HCT116 (cell line): ENCODE data around the gene BDH1. TPM values are rescaled to one million over a fixed set of nuclear protein-coding genes. Genes with fewer than 3 reads are reported as not detected.

Source experiments
- ATAC-seq: fragments of 200-7000 bp; cut with Tn5 transposase; 2 replicates; pipeline ENCODE4 v1.9.1; 2020; ENCODE audit warnings: mild to moderate bottlenecking, moderate library complexity
- BruUV-seq: library from RNA; stranded (reverse); fragments of 400-500 nt; replicated peaks from 2 replicates; lab custom pipeline; 2021; lab: Mats Ljungman, UMichigan
- CTCF ChIA-PET: fragments of 300-600 bp; sonication (Branson Sonifier 250); formaldehyde crosslinking; loops from one replicate; lab custom pipeline; 2021; ENCODE audit warnings: antibody characterized with exemption; lab: Charles Lee
- POLR2A ChIA-PET: fragments of 300-600, 350-600 bp; sonication (Branson Sonifier 250); formaldehyde crosslinking; loops from one replicate; lab custom pipeline; 2021; ENCODE audit warnings: antibody characterized with exemption; lab: Charles Lee
- RAD21 ChIA-PET, 2 experiments: fragments of 300-600 bp; sonication (Branson Sonifier 250); formaldehyde crosslinking; loops; one replicate each; lab custom pipeline; 2023; ENCODE audit warnings: low total read pairs in 2 of 2; ENCODE audit not compliant: uncharacterized antibody in 2 of 2, unreplicated experiment in 2 of 2, low non-redundant PET in 1 of 2; lab: Charles Lee
- DNase-seq: peaks from one replicate; pipeline ENCODE4 v3.0.0-alpha.2; 2010; ENCODE audit warnings: low read depth, low spot score
- H2AFZ ChIP-seq: fragments of 200-600 bp; shearing (Covaris generic), sonication (generic); 2 replicates; pipeline ENCODE4 v1.6.1; 2017; ENCODE audit warnings: low read depth, mixed run types, mixed read lengths, antibody characterized with exemption, low read length; ENCODE audit not compliant: poor library complexity, severe bottlenecking
- H3K27ac ChIP-seq: 2 replicates; pipeline ENCODE4 v1.5.1; 2012; ENCODE audit warnings: low read depth, low read length
- H3K27me3 ChIP-seq: fragments of 200-600 bp; sonication (generic); 2 replicates; pipeline ENCODE4 v1.6.1; 2016; ENCODE audit warnings: mixed run types, low read length, mixed read lengths; ENCODE audit not compliant: insufficient read depth
- H3K36me3 ChIP-seq, 2 experiments: fragments of 200-500 bp in 1 of 2; fragments of 200-600 bp in 1 of 2; sonication (Bioruptor generic) in 1 of 2; sonication (generic) in 1 of 2; 2 replicates each; pipeline versions ENCODE4 v1.5.1 to v1.6.1; 2014 to 2016; ENCODE audit warnings: low read length in 2 of 2, inconsistent platforms in 1 of 2, mixed read lengths in 1 of 2, mixed run types in 1 of 2; ENCODE audit not compliant: insufficient read depth in 2 of 2, control insufficient read depth in 1 of 2
- H3K4me1 ChIP-seq, 2 experiments: fragments of 200-600 bp in 1 of 2; sonication (generic) in 1 of 2; 2 replicates each; pipeline versions ENCODE4 v1.5.1 to v1.6.1; 2012 to 2017; ENCODE audit warnings: low read length in 2 of 2, inconsistent platforms in 1 of 2, mild to moderate bottlenecking in 1 of 2, mixed read lengths in 1 of 2, mixed run types in 1 of 2, moderate library complexity in 1 of 2; ENCODE audit not compliant: insufficient read depth in 2 of 2, control insufficient read depth in 1 of 2
- H3K4me2 ChIP-seq: fragments of 200-600 bp; sonication (generic); 2 replicates; pipeline ENCODE4 v1.6.1; 2017; ENCODE audit warnings: mixed run types, low read length, mixed read lengths
- H3K4me3 ChIP-seq, 2 experiments: fragments of 200-600 bp in 1 of 2; sonication (generic) in 1 of 2; replicated peaks in 1 of 2; 2 replicates each; pipeline ENCODE4 v1.5.1; 2011 to 2016; ENCODE audit warnings: low read length in 2 of 2, control low read depth in 1 of 2, low read depth in 1 of 2, mild to moderate bottlenecking in 1 of 2, mixed read lengths in 1 of 2, mixed run types in 1 of 2
- H3K79me2 ChIP-seq: fragments of 200-600 bp; sonication (generic); 2 replicates; pipeline ENCODE4 v1.6.1; 2017; ENCODE audit warnings: mild to moderate bottlenecking, mixed run types, low read length, moderate library complexity, mixed read lengths; ENCODE audit not compliant: insufficient read depth
- H3K9ac ChIP-seq: fragments of 200-600 bp; sonication (generic); 2 replicates; pipeline ENCODE4 v1.6.1; 2016; ENCODE audit warnings: low read length, mixed read lengths
- H3K9me2 ChIP-seq: fragments of 200-600 bp; sonication (generic), shearing (Covaris generic); 2 replicates; pipeline ENCODE4 v1.6.1; 2017; ENCODE audit warnings: mixed run types, mild to moderate bottlenecking, moderate library complexity; ENCODE audit not compliant: insufficient read depth
- H3K9me3 ChIP-seq, 2 experiments: fragments of 200-500 bp in 1 of 2; fragments of 200-600 bp in 1 of 2; sonication (Bioruptor generic) in 1 of 2; sonication (generic) in 1 of 2; 2 replicates each; pipeline ENCODE4 v1.6.1; 2014 to 2017; ENCODE audit warnings: low read length in 2 of 2, mixed read lengths in 2 of 2, inconsistent platforms in 1 of 2, low read depth in 1 of 2, mild to moderate bottlenecking in 1 of 2, mixed run types in 1 of 2, moderate library complexity in 1 of 2; ENCODE audit not compliant: control insufficient read depth in 1 of 2, insufficient read depth in 1 of 2
- H4K20me1 ChIP-seq: fragments of 200-600 bp; sonication (generic), shearing (Covaris generic); 2 replicates; pipeline ENCODE4 v1.6.1; 2017; ENCODE audit warnings: mixed run types, mild to moderate bottlenecking, moderate library complexity; ENCODE audit not compliant: insufficient read depth
- CBX3 ChIP-seq: IDR thresholded peaks from 2 replicates; pipeline ENCODE4 v1.6.1; 2012; ENCODE audit warnings: low read depth
- CEBPB ChIP-seq: IDR thresholded peaks from 2 replicates; pipeline ENCODE4 v1.6.1; 2012; ENCODE audit warnings: low read depth
- ELF1 ChIP-seq: IDR thresholded peaks from 2 replicates; pipeline ENCODE4 v1.6.1; 2012; ENCODE audit warnings: low read depth, borderline replicate concordance
- EZH2phosphoT487 ChIP-seq: fragments of 200-600 bp; IDR thresholded peaks from 2 replicates; pipeline ENCODE4 v1.6.1; 2018; ENCODE audit warnings: antibody characterized with exemption, borderline replicate concordance
- FOSL1 ChIP-seq: IDR thresholded peaks from 2 replicates; pipeline ENCODE4 v1.6.1; 2012; ENCODE audit warnings: low read depth
- JUND ChIP-seq: IDR thresholded peaks from 2 replicates; pipeline ENCODE4 v1.6.1; 2012
- POLR2A ChIP-seq: IDR thresholded peaks from 2 replicates; pipeline ENCODE4 v1.7.0; 2011; ENCODE audit warnings: borderline replicate concordance; ENCODE audit not compliant: insufficient read depth, insufficient read length; ENCODE audit errors: extremely low read depth
- RAD21 ChIP-seq: IDR thresholded peaks from 2 replicates; pipeline ENCODE4 v1.6.1; 2012; ENCODE audit warnings: low read depth, mild to moderate bottlenecking
- SIN3A ChIP-seq: IDR thresholded peaks from 2 replicates; pipeline ENCODE4 v1.6.1; 2012; ENCODE audit warnings: low read depth
- SRF ChIP-seq: IDR thresholded peaks from 2 replicates; pipeline ENCODE4 v1.6.1; 2012; ENCODE audit warnings: low read depth
- ZFX ChIP-seq: fragments of 450-650 bp; IDR thresholded peaks from 2 replicates; pipeline ENCODE4 v1.6.1; 2017
- intact Hi-C: fragments of 100-400 bp; cut with micrococcal nuclease; formaldehyde crosslinking; loops from 2 replicates; pipeline ENCODE4 v1.10.0; 2022
- total RNA-seq: library from RNA; stranded (reverse); gene quantifications from one replicate; pipeline ENCODE4 v1.2.1, GENCODE V29; 2021; ENCODE audit not compliant: unreplicated experiment

The BDH1 gene
- total RNA-seq, 1 experiment from 2014 or later = 26.6 TPM

DNA sequence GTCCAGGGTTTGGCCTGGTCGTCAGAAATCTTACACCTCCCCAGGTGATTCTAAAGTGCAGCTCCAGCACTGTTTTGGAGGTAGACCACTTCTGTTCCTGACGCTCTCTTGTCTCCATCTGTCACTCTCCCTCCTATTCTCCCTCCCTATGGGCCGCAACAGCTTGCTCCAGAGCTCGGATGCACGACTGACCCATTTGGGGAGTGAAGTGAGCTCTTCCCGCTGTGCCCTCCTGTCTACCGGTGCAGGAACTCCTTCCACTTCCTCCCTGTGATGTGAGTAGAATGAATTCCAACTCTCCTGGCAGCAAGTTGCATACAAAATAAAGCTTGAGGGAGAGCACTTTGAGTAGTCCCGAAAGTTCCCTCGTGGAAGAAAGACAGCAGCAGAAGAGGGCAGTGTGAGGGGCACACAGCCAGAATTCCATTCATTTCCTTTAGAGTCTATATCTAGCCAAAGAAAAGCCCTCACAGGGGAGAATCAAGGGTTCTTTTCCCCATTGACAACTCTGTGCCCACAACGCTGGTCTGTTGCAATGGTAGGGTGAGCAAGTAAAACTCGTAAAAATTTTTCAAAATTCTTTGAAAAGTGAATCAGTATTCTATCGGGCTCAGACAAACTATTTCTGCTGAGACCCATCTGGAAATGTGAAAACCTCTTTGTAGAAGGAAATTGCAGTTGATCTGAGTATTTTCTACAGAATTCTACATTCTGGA, 39.9 kb upstream of the BDH1 start:
- H2AFZ ChIP-seq = no peak overlapping the region
- H3K4me1 ChIP-seq = peaks cover 6 to 15% of the 10 kb centered on the region in 2 experiments
- H3K27ac ChIP-seq = no peak overlapping the region
- POLR2A ChIA-PET = no interaction called here
- no peaks in the 10 kb centered on the region for H3K9me2 ChIP-seq
- no peak overlapping the region for H3K9ac ChIP-seq
- H3K36me3 ChIP-seq = no peaks in the 10 kb centered on the region
- RAD21 ChIA-PET = no interaction called here
- BruUV-seq = no TSS peak
- no peak for TF ChIP-seq ZFX
- TF ChIP-seq CBX3 = no peak
- no peak for TF ChIP-seq SRF
- TF ChIP-seq SIN3A = no peak
- no peak for TF ChIP-seq EZH2phosphoT487
- no peak for TF ChIP-seq CEBPB
- no peaks in the 10 kb centered on the region for H4K20me1 ChIP-seq
- no peaks in the 10 kb centered on the region for H3K9me3 ChIP-seq
- H3K27me3 ChIP-seq = no peaks in the 10 kb centered on the region
- CTCF ChIA-PET = interaction anchor here (0.5 kb wide), 1 partner anchor 124 kb away, joined by 4 read pairs; no protein-coding TSS in a partner anchor
- H3K79me2 ChIP-seq = no peaks in the 10 kb centered on the region
- intact Hi-C loops = no loop called here
- H3K4me3 ChIP-seq = no peak overlapping the region
- no peak for DNase-seq
- no peak for ATAC-seq
- no peak overlapping the region for H3K4me2 ChIP-seq

DNA sequence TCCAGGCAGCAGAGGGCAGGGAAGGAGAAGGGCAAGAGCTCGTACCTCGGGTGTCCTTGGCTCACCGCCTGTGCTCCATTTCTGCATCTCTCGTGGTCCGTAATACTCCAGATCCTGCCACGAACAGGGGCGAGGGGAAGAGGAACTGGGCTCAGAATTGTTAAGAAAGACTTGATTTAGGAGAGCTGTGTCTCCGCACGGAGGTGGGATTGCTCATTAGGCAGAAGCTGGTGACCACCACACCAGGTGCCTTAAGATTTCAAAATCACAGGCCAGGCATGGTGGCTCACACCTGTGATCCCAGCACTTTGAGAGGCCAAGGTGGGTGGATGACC, 37.2 kb upstream of the BDH1 start:
- no TSS peak for BruUV-seq
- Histone ChIP-seq H3K27me3 (no peaks in the 10 kb centered on the region), H3K36me3 (no peaks in the 10 kb centered on the region), H2AFZ (no peak overlapping the region), H3K27ac (no peak overlapping the region), H3K9ac (no peak overlapping the region), H3K4me3 (no peak overlapping the region), H3K9me2 (no peaks in the 10 kb centered on the region), H3K79me2 (no peaks in the 10 kb centered on the region), H3K9me3 (no peaks in the 10 kb centered on the region), H4K20me1 (no peaks in the 10 kb centered on the region), H3K4me2 (no peak overlapping the region), H3K4me1 (peaks cover 7 to 8% of the 10 kb centered on the region in 2 experiments; a peak in 2 of 4 replicates)
- TF ChIP-seq FOSL1 (no peak), EZH2phosphoT487 (no peak), POLR2A (no peak), CEBPB (no peak), SIN3A (no peak), JUND (no peak), ELF1 (no peak), RAD21 (no peak)
- ChIA-PET POLR2A (no interaction called here), CTCF (interaction anchor here (0.6 kb wide), 1 partner anchor 62 kb away, joined by 3 read pairs; no protein-coding TSS in a partner anchor), RAD21 (no interaction called here)
- DNase-seq (no peak), ATAC-seq (no peak)
- intact Hi-C loops = no loop called here
